GM23248 (cell line): ENCODE data around the gene RASSF8. TPM values are rescaled to one million over a fixed set of nuclear protein-coding genes. Genes with fewer than 3 reads are reported as not detected.
A peak's percentile ranks its signal among the peaks of the same experiment; 100 is the strongest.

Source experiments
- DNase-seq: peaks from one replicate; pipeline ENCODE4 v3.0.0-alpha.2; 2015
- H2AFZ ChIP-seq: fragments of 200-600 bp; sonication (generic); 2 replicates; pipeline ENCODE4 v1.6.1; 2016; ENCODE audit warnings: antibody characterized with exemption
- H3F3A ChIP-seq: fragments of 200-600 bp; sonication (generic); 2 replicates; pipeline ENCODE4 v1.6.1; 2016; ENCODE audit warnings: mild to moderate bottlenecking, antibody characterized with exemption, mixed run types; ENCODE audit not compliant: insufficient read depth
- H3K27ac ChIP-seq: fragments of 200-600 bp; sonication (generic); 2 replicates; pipeline ENCODE4 v1.5.1; 2016; ENCODE audit warnings: mild to moderate bottlenecking
- H3K27me3 ChIP-seq: fragments of 200-600 bp; sonication (generic); replicated peaks from 2 replicates; pipeline ENCODE4 v1.6.1; 2016; ENCODE audit warnings: mild to moderate bottlenecking; ENCODE audit not compliant: insufficient read depth
- H3K36me3 ChIP-seq: fragments of 200-600 bp; sonication (generic); 2 replicates; pipeline ENCODE4 v1.6.1; 2016; ENCODE audit warnings: low read depth, mild to moderate bottlenecking
- H3K4me1 ChIP-seq: fragments of 200-600 bp; sonication (generic); 2 replicates; pipeline ENCODE4 v1.6.1; 2016; ENCODE audit warnings: mild to moderate bottlenecking; ENCODE audit not compliant: insufficient read depth
- H3K4me2 ChIP-seq: fragments of 200-600 bp; sonication (generic); one replicate; pipeline ENCODE4 v1.6.1; 2016; ENCODE audit warnings: mild to moderate bottlenecking; ENCODE audit not compliant: unreplicated experiment
- H3K4me3 ChIP-seq: fragments of 200-600 bp; sonication (generic); 2 replicates; pipeline ENCODE4 v1.5.1; 2016; ENCODE audit warnings: mild to moderate bottlenecking
- H3K79me2 ChIP-seq: fragments of 200-600 bp; sonication (generic); 2 replicates; pipeline ENCODE4 v1.6.1; 2016; ENCODE audit warnings: mild to moderate bottlenecking; ENCODE audit not compliant: insufficient read depth
- H3K9ac ChIP-seq: fragments of 200-600 bp; sonication (generic); 2 replicates; pipeline ENCODE4 v1.6.1; 2016; ENCODE audit warnings: mild to moderate bottlenecking
- H3K9me2 ChIP-seq: fragments of 200-600 bp; sonication (generic); 2 replicates; pipeline ENCODE4 v1.6.1; 2016; ENCODE audit warnings: mixed run types, mild to moderate bottlenecking, moderate library complexity; ENCODE audit not compliant: insufficient read depth
- H3K9me3 ChIP-seq: fragments of 200-600 bp; sonication (generic); one replicate; pipeline ENCODE4 v1.6.1; 2017; ENCODE audit warnings: low read depth
- H4K20me1 ChIP-seq: fragments of 200-600 bp; sonication (generic); 2 replicates; pipeline ENCODE4 v1.6.0; 2016; ENCODE audit not compliant: insufficient read depth
- EZH2 ChIP-seq: fragments of 200-600 bp; sonication (generic); IDR thresholded peaks from 2 replicates; pipeline ENCODE4 v1.6.1; 2018; ENCODE audit warnings: antibody characterized with exemption, mild to moderate bottlenecking; ENCODE audit not compliant: insufficient read depth, poor library complexity, severe bottlenecking
- EZH2phosphoT487 ChIP-seq: fragments of 200-600 bp; sonication (generic); IDR thresholded peaks from 2 replicates; pipeline ENCODE4 v1.6.1; 2018; ENCODE audit warnings: antibody characterized with exemption, moderate library complexity, mild to moderate bottlenecking, low read depth; ENCODE audit not compliant: insufficient read depth
- WGBS, 2 experiments: methylation state at CpG; one replicate each; pipeline ENCODE4 v1.1.6; 2015 to 2017; ENCODE audit warnings: low lambda C conversion rate in 2 of 2, low coverage in 1 of 2; ENCODE audit errors: missing lambda C conversion rate in 2 of 2; 5-methylcytosine and 5-hydroxymethylcytosine counted together
- in situ Hi-C: fragments of 300-500 bp; cut with MboI; formaldehyde crosslinking; loops from 2 replicates; pipeline ENCODE4 v1.15.0; 2020
- polyA plus RNA-seq: library from polyadenylated mRNA; unstranded; fragments of >200 nt; fragmentation: Nextera tagmentation; extraction: Ambion mirVana; gene quantifications from 2 replicates; pipeline ENCODE4 v1.2.1, GENCODE V29; 2016
- total RNA-seq: library from RNA; depleted of rRNA; stranded (reverse); fragments of >200 nt; shearing (Covaris generic); gene quantifications from 2 replicates; pipeline ENCODE4 v1.2.3, GENCODE V29; 2014

Gene RASSF8
- total and polyA plus RNA-seq, 2 experiments from 2014 or later = 11.2 to 80.1 TPM

DNA sequence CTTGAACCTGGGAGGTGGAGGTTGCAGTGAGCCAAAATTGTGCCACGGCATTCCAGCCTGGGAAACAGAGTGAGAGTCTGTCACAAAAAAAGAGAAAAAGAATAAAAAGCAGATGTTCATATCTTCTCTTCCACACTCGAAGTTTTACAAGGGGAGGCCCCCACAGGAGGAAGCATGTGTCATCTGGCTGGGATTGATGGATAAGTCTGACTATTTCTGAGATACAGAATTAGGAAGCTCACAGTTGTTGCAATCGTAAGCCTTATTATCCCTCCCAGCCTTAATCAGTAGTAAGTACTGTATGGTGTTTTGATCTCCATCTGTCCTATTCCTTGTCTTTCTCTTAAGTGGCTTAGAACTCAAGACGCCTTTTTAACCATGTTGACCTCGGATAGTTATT is 31.9 kb upstream of the RASSF8 start:
- H3K9me2 ChIP-seq = no peaks in the 10 kb centered on the region
- no peaks in the 10 kb centered on the region for H3K27me3 ChIP-seq
- peaks cover 5% of the 10 kb centered on the region; the same call in 1 of the 2 replicates for H3F3A ChIP-seq
- H2AFZ ChIP-seq = no peak overlapping the region
- H3K4me3 ChIP-seq = no peak overlapping the region
- WGBS, 2 experiments = 38 to 46% methylated on average over 5 of the region's 5 CpGs
- no peaks in the 10 kb centered on the region for H3K79me2 ChIP-seq
- TF ChIP-seq EZH2phosphoT487 (no peak), EZH2 (no peak)
- H3K4me2 ChIP-seq = no peak overlapping the region
- H3K36me3 ChIP-seq = no peaks in the 10 kb centered on the region
- H3K4me1 ChIP-seq = peaks cover 14% of the 10 kb centered on the region
- H3K9ac ChIP-seq = no peak overlapping the region
- no peaks in the 10 kb centered on the region for H4K20me1 ChIP-seq
- no peak for DNase-seq
- no peak overlapping the region for H3K27ac ChIP-seq
- in situ Hi-C loops = no loop called here
- no peaks in the 10 kb centered on the region for H3K9me3 ChIP-seq

GRCh38 chr12:25929142-25929541 is 29.3 kb upstream of the RASSF8 start:
- Histone ChIP-seq H4K20me1 (no peaks in the 10 kb centered on the region), H3K36me3 (no peaks in the 10 kb centered on the region), H3K9me3 (no peaks in the 10 kb centered on the region), H3K27ac (no peak overlapping the region), H3K4me1 (peaks cover 14% of the 10 kb centered on the region), H3K9me2 (no peaks in the 10 kb centered on the region), H3F3A (peaks cover 5% of the 10 kb centered on the region; the same call in 1 of the 2 replicates), H3K4me3 (no peak overlapping the region), H3K4me2 (peak overlapping the region; percentile 13), H3K9ac (no peak overlapping the region), H3K27me3 (no peaks in the 10 kb centered on the region), H3K79me2 (no peaks in the 10 kb centered on the region), H2AFZ (no peak overlapping the region)
- no peak for TF ChIP-seq EZH2
- TF ChIP-seq EZH2phosphoT487 = no peak
- DNase-seq = peak; percentile 74
- in situ Hi-C loops = no loop called here
- WGBS, 2 experiments = 38 to 47% methylated on average over 1 of the region's 1 CpG

DNA sequence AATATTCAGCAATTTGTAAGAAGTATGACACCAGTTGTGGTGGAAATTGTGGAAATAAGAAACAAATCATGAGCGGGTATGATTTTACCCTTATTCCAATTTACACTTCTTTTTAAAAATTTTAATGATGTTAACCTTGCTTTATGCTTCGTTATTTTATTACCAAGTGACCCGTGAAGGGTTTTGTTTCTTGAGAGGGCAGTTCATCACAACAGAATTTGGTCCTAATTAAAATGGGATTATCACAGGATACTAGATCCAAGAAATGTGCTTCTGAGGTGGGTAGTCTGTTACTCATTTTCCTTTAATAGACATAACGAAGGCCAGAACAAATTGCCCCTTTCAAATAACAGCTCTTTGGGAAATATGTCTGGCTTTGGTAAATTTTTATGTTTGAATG is 25.5 kb upstream of the RASSF8 start:
- in situ Hi-C loops = no loop called here
- H3K4me3 ChIP-seq = no peak overlapping the region
- H3K79me2 ChIP-seq = no peaks in the 10 kb centered on the region
- 85 to 90% methylated on average over 4 of the region's 4 CpGs for WGBS, 2 experiments
- no peak overlapping the region for H3K4me2 ChIP-seq
- no peak overlapping the region for H3K9ac ChIP-seq
- H3K27ac ChIP-seq = no peak overlapping the region
- no peaks in the 10 kb centered on the region for H3K36me3 ChIP-seq
- peaks cover 14% of the 10 kb centered on the region for H3K4me1 ChIP-seq
- no peak for DNase-seq
- H4K20me1 ChIP-seq = no peaks in the 10 kb centered on the region
- H3K9me3 ChIP-seq = no peaks in the 10 kb centered on the region
- TF ChIP-seq EZH2 (no peak), EZH2phosphoT487 (no peak)
- H3K27me3 ChIP-seq = no peaks in the 10 kb centered on the region
- peaks cover 5% of the 10 kb centered on the region; the same call in 1 of the 2 replicates for H3F3A ChIP-seq
- no peak overlapping the region for H2AFZ ChIP-seq
- no peaks in the 10 kb centered on the region for H3K9me2 ChIP-seq

DNA sequence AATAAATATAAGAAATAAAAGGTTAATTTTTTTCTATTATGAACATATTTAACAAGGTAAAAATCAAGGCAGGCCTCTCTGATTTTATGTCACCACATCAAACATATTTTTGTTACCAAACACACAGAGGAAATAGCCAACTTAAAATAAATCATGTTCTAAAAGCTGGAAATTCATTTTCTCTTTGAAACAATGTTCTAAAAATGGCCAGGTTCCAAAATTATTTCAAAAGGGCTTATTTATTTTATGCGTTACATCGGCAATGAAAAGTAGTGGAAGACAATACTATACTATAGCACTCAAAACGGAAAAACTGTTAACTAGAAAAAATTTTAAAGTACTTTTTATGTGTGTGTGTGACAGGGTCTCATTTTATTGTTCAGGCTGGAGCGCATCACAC is 24.0 kb upstream of the RASSF8 start:
- Histone ChIP-seq H3K79me2 (no peaks in the 10 kb centered on the region), H3K9me3 (no peaks in the 10 kb centered on the region), H3F3A (no peaks in the 10 kb centered on the region), H4K20me1 (no peaks in the 10 kb centered on the region), H3K27me3 (no peaks in the 10 kb centered on the region), H3K36me3 (no peaks in the 10 kb centered on the region), H3K4me2 (no peak overlapping the region), H3K27ac (no peak overlapping the region), H3K4me1 (peaks cover 2% of the 10 kb centered on the region; the same call in 1 of the 2 replicates), H2AFZ (no peak overlapping the region), H3K4me3 (no peak overlapping the region), H3K9ac (no peak overlapping the region), H3K9me2 (no peaks in the 10 kb centered on the region)
- TF ChIP-seq EZH2phosphoT487 (no peak), EZH2 (no peak)
- in situ Hi-C loops = no loop called here
- DNase-seq = no peak
- WGBS, 2 experiments = 93 to 94% methylated on average over 4 of the region's 4 CpGs
